MM.1S (cell line): ENCODE measurements around the gene SRPK3.

ENCODE experiments used
- DNase-seq: peaks from one replicate; pipeline ENCODE4 v3.0.0-alpha.2; 2015
- H2AFZ ChIP-seq: fragments of 300-600 bp; sonication (generic); 2 replicates; pipeline ENCODE4 v1.6.0; 2016; ENCODE audit warnings: antibody characterized with exemption, low read length
- H3F3A ChIP-seq: fragments of 300-600 bp; sonication (generic); 2 replicates; pipeline ENCODE4 v1.6.1; 2016; ENCODE audit warnings: mild to moderate bottlenecking, antibody characterized with exemption, low read length, moderate library complexity, mixed read lengths; ENCODE audit not compliant: insufficient read depth
- H3K27ac ChIP-seq: fragments of 300-600 bp; sonication (generic); 2 replicates; pipeline ENCODE4 v1.5.1; 2016; ENCODE audit warnings: mild to moderate bottlenecking, low read length
- H3K27me3 ChIP-seq: fragments of 300-600 bp; sonication (generic); replicated peaks from 2 replicates; pipeline ENCODE4 v1.6.0; 2016; ENCODE audit warnings: low read length; ENCODE audit not compliant: insufficient read depth
- H3K36me3 ChIP-seq: fragments of 300-600 bp; sonication (generic); replicated peaks from 2 replicates; pipeline ENCODE4 v1.6.1; 2016; ENCODE audit warnings: mild to moderate bottlenecking, low read length, mixed read lengths; ENCODE audit not compliant: insufficient read depth
- H3K4me1 ChIP-seq: fragments of 300-600 bp; sonication (generic); 2 replicates; pipeline ENCODE4 v1.6.1; 2016; ENCODE audit warnings: low read length, mixed read lengths
- H3K4me2 ChIP-seq: fragments of 300-600 bp; sonication (generic); 2 replicates; pipeline ENCODE4 v1.6.0; 2016; ENCODE audit warnings: low read depth, low read length
- H3K4me3 ChIP-seq: fragments of 300-600 bp; sonication (generic); 2 replicates; pipeline ENCODE4 v1.5.1; 2016; ENCODE audit warnings: low read length, mixed read lengths
- H3K79me2 ChIP-seq: fragments of 300-600 bp; sonication (generic); 2 replicates; pipeline ENCODE4 v1.6.1; 2016; ENCODE audit warnings: mixed run types, low read length, mixed read lengths
- H3K9ac ChIP-seq: fragments of 300-600 bp; sonication (generic); 2 replicates; pipeline ENCODE4 v1.6.1; 2016; ENCODE audit warnings: low read length, mixed read lengths
- H3K9me2 ChIP-seq: fragments of 300-600 bp; sonication (generic); replicated peaks from 2 replicates; pipeline ENCODE4 v1.6.1; 2016; ENCODE audit warnings: mild to moderate bottlenecking, low read length, mixed read lengths; ENCODE audit not compliant: insufficient read depth
- H3K9me3 ChIP-seq: fragments of 300-600 bp; sonication (generic); replicated peaks from 2 replicates; pipeline ENCODE4 v1.6.1; 2016; ENCODE audit warnings: mild to moderate bottlenecking, low read length, mixed read lengths; ENCODE audit not compliant: insufficient read depth
- H4K20me1 ChIP-seq: fragments of 300-600 bp; sonication (generic); 2 replicates; pipeline ENCODE4 v1.6.1; 2016; ENCODE audit warnings: mild to moderate bottlenecking, low read length, moderate library complexity, mixed read lengths; ENCODE audit not compliant: insufficient read depth
- CTCF ChIP-seq: fragments of 300-600 bp; sonication (generic); IDR thresholded peaks from 2 replicates; pipeline ENCODE4 v1.5.1; 2016; ENCODE audit warnings: antibody characterized with exemption, low read length, mixed read lengths
- EZH2 ChIP-seq: fragments of 300-600 bp; sonication (generic); optimal IDR thresholded peaks from 2 replicates; pipeline ENCODE3; 2017; ENCODE audit warnings: low read depth, mild to moderate bottlenecking, antibody characterized with exemption, low read length, mixed read lengths
- EZH2phosphoT487 ChIP-seq: fragments of 300-600 bp; sonication (generic); IDR thresholded peaks from 2 replicates; pipeline ENCODE4 v1.6.1; 2018; ENCODE audit warnings: antibody characterized with exemption, low read length

The SRPK3 gene

DNA sequence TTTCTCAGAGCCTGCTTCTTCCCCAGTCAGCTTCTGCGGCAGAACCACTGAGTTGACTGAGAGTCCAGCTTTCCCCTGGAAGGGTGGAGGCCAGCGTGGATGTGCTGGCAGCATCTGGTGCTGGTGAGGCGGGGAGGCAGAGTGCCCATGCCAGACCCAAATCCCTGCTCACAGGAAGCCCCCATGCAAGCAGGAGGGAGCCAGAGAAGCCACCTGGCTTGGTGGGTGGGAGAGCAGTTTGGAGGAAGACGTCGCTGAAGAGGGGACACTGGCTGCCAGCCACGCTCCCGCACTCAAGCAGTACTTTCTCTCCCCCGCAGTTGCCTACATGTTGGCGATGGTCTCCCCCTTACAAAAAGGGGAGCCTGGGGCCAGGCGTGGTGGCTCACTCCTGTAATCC is 43.5 kb downstream of the SRPK3 start:
- Histone ChIP-seq H3K4me1 (no peaks in the 10 kb centered on the region), H3K27me3 (peaks cover 48% of the 10 kb centered on the region), H3F3A (no peaks in the 10 kb centered on the region), H3K9me2 (no peaks in the 10 kb centered on the region), H3K27ac (no peak overlapping the region), H2AFZ (no peak overlapping the region), H4K20me1 (no peaks in the 10 kb centered on the region), H3K36me3 (no peaks in the 10 kb centered on the region), H3K9ac (no peak overlapping the region), H3K4me2 (no peak overlapping the region), H3K9me3 (no peaks in the 10 kb centered on the region), H3K4me3 (no peak overlapping the region), H3K79me2 (no peaks in the 10 kb centered on the region)
- DNase-seq: no peak
- TF ChIP-seq CTCF (no peak), EZH2phosphoT487 (no peak), EZH2 (no peak)

- no peak overlapping the region for H3K4me3 ChIP-seq
- no peak overlapping the region for H3K27ac ChIP-seq
- no peaks in the 10 kb centered on the region for H3K36me3 ChIP-seq
- H3F3A ChIP-seq: no peaks in the 10 kb centered on the region
- no peaks in the 10 kb centered on the region for H4K20me1 ChIP-seq
- TF ChIP-seq CTCF (no peak), EZH2 (no peak), EZH2phosphoT487 (no peak)
- H3K79me2 ChIP-seq: no peaks in the 10 kb centered on the region
- no peaks in the 10 kb centered on the region for H3K9me2 ChIP-seq
- no peak for DNase-seq
- no peak overlapping the region for H3K9ac ChIP-seq
- peaks cover 52% of the 10 kb centered on the region for H3K27me3 ChIP-seq
- H3K4me1 ChIP-seq: no peaks in the 10 kb centered on the region
- no peak overlapping the region for H3K4me2 ChIP-seq
- no peaks in the 10 kb centered on the region for H3K9me3 ChIP-seq
- H2AFZ ChIP-seq: no peak overlapping the region
Measured at GRCh38 chrX:153825042-153825441, 44.2 kb downstream of the SRPK3 start.

GRCh38 chrX:153827016-153827415 is 46.2 kb downstream of the SRPK3 start:
- H3K27me3 ChIP-seq: peaks cover 63% of the 10 kb centered on the region
- H2AFZ ChIP-seq: no peak overlapping the region
- H3K4me1 ChIP-seq: no peaks in the 10 kb centered on the region
- no peak overlapping the region for H3K4me2 ChIP-seq
- no peaks in the 10 kb centered on the region for H3K79me2 ChIP-seq
- no peaks in the 10 kb centered on the region for H3F3A ChIP-seq
- TF ChIP-seq EZH2phosphoT487: no peak
- DNase-seq: no peak
- no peaks in the 10 kb centered on the region for H3K9me3 ChIP-seq
- H3K27ac ChIP-seq: no peak overlapping the region
- H3K36me3 ChIP-seq: no peaks in the 10 kb centered on the region
- no peaks in the 10 kb centered on the region for H3K9me2 ChIP-seq
- no peak overlapping the region for H3K9ac ChIP-seq
- H4K20me1 ChIP-seq: no peaks in the 10 kb centered on the region
- no peak overlapping the region for H3K4me3 ChIP-seq

DNA sequence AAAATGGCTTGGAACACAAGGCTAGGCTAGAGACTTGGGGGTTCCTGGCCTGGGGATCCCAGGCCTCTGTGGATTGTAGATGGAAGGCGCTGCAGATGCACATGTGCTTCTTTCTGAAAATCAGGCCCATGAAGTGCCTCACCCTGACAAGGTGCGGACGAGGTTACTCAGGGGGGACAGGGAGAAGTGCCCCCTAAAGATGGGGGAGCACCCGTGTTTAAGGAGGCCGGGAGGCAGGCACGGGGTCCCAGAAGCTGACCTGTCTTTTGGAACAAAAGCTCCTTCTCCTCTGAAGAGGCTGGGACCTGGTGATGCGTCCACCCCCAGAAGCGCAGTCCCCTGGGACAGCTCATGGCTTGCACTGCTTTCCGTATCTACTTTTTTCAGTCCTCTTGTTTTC is 47.1 kb downstream of the SRPK3 start:
- no peaks in the 10 kb centered on the region for H3K79me2 ChIP-seq
- H3K27me3 ChIP-seq: peaks cover 71% of the 10 kb centered on the region
- H3K9me2 ChIP-seq: no peaks in the 10 kb centered on the region
- H3K4me2 ChIP-seq: no peak overlapping the region
- no peaks in the 10 kb centered on the region for H3K4me1 ChIP-seq
- H3K27ac ChIP-seq: no peak overlapping the region
- no peak overlapping the region for H3K4me3 ChIP-seq
- no peaks in the 10 kb centered on the region for H3K9me3 ChIP-seq
- no peaks in the 10 kb centered on the region for H3K36me3 ChIP-seq
- H4K20me1 ChIP-seq: no peaks in the 10 kb centered on the region
- no peaks in the 10 kb centered on the region for H3F3A ChIP-seq
- TF ChIP-seq EZH2 (no peak), CTCF (no peak), EZH2phosphoT487 (no peak)
- H2AFZ ChIP-seq: no peak overlapping the region
- no peak overlapping the region for H3K9ac ChIP-seq
- no peak for DNase-seq
